Psoas muscle (tissue), 8 donors: Measurements from ENCODE around the gene GCHFR. TPM values are rescaled to one million over a fixed set of nuclear protein-coding genes. Genes with fewer than 3 reads are reported as not detected.
A peak's percentile ranks its signal among the peaks of the same experiment; 100 is the strongest.

Source experiments
- ATAC-seq, 4 donors: fragments of 200-7000 bp; cut with Tn5 transposase; one replicate each; pipeline ENCODE4 v1.9.1; 2020; ENCODE audit warnings: moderate library complexity in 3 of 4, mild to moderate bottlenecking in 2 of 4
- DNase-seq, 2 donors: peaks; one replicate each; pipeline ENCODE4 v3.0.0-alpha.2; 2020
- H3K27ac ChIP-seq: fragments of 200-600 bp; one replicate; pipeline ENCODE4 v1.8.0; 2022
- H3K27me3 ChIP-seq, 3 donors: fragments of 200-600 bp in 1 of 3; one replicate each; pipeline versions ENCODE4 v1.6.1 to v1.8.0; 2013 to 2022; ENCODE audit warnings: low read length in 2 of 3, mild to moderate bottlenecking in 2 of 3, moderate library complexity in 1 of 3; ENCODE audit not compliant: insufficient read depth in 3 of 3
- H3K36me3 ChIP-seq, 2 donors: fragments of 200-600 bp in 1 of 2; one replicate each; pipeline versions ENCODE4 v1.6.1 to v1.8.0; 2013 to 2022; ENCODE audit warnings: low read depth in 1 of 2, mild to moderate bottlenecking in 1 of 2, moderate library complexity in 1 of 2; ENCODE audit not compliant: insufficient read depth in 1 of 2
- H3K4me1 ChIP-seq: fragments of 200-600 bp; one replicate; pipeline ENCODE4 v1.8.0; 2022
- H3K4me3 ChIP-seq: fragments of 200-600 bp; one replicate; pipeline ENCODE4 v1.8.0; 2022; ENCODE audit warnings: mild to moderate bottlenecking
- H3K9me3 ChIP-seq: fragments of 200-600 bp; one replicate; pipeline ENCODE4 v1.8.0; 2022
- CTCF ChIP-seq: fragments of 200-600 bp; IDR thresholded peaks from one replicate; pipeline ENCODE4 v1.8.0; 2022; ENCODE audit warnings: antibody characterized with exemption
- WGBS, 3 donors: extraction: QIAGEN DNeasy Blood & Tissue Kit; methylation state at CpG; one replicate each; pipeline versions ENCODE4 v1.1.6 to v1.1.7; 2013; 5-methylcytosine and 5-hydroxymethylcytosine counted together
- intact Hi-C, 2 donors: fragments of 100-400 bp; cut with DNase I; formaldehyde crosslinking; loops; one replicate each; pipeline versions ENCODE4 v1.11.0 to v1.14.2; 2022
- polyA plus RNA-seq, 3 donors: library from polyadenylated mRNA; stranded (reverse); fragments of 200-250 nt; gene quantifications; one replicate each; pipeline ENCODE4 v1.2.3, GENCODE V29; 2013
- total RNA-seq, 4 donors: library from RNA; stranded (reverse); fragmentation: NEBNext Ultra II Directional in 2 of 4; extraction: Animal tissue kit (Norgen Biotek cat#: 25700) in 2 of 4; gene quantifications; one replicate each; pipeline versions ENCODE4 v1.2.1 to v1.2.4, GENCODE V29; 2021 to 2023
- donor health status: healthy with polysubstance abuse.
- donor health status: DM: no; HTN: no; CAD: no; lungs with moderate emphysema.
- donor health status: Bipolar disorder and iron deficiency.
- donor health status: healthy.
- donor health status: DM: yes; HTN: yes; CAD: no.
- donor health status: DM: no; HTN: no; CAD: no.
- donor health status: DM: no; HTN: no; CAD: no.
- donor health status: DM: yes; HTN: yes; CAD: no.

GCHFR gene
- total and polyA plus RNA-seq, 7 donors = 1.5 to 6.7 (median 4.3) TPM

DNA sequence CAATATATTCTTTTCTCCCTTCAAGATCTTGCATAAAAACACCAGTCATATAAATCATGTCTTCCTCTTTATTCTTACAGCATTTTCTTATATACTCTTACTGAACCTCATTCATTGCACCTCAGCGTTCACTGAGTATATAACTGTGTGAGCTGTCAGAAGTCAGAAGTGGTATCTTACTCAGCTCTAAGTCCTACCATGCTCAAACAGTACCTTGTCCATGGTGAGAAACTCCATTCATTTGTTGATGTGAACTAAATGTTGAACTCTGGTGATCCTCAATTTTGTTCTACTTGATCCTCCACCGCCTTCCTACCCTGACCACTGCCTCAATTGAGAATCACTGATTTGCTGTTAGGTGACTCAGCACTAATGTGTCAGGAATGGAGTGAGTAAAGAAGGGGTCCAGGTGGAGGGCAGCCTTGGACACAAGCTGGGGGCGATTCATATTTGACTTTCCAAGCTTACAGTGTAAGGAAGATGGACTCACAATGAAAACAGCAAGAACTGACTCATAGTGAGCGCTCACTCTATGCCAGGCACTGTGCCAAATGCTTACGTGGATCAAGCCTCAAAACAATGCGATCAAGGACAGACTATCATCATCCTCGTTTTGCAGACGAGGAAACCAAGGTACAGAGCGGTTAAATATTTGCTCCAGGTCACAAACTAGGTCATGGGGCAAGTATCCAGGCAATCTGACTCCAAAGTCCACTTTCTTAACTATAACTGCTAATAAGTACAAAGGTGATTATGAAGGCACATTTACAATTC, 29.5 kb downstream of the GCHFR start:
- no peak for TF ChIP-seq CTCF
- Histone ChIP-seq H3K4me1 (peaks cover 13% of the 10 kb centered on the region), H3K27me3 (no peaks in the 10 kb centered on the region), H3K9me3 (no peaks in the 10 kb centered on the region), H3K4me3 (no peak overlapping the region), H3K36me3 (peaks cover 0 to 8% of the 10 kb centered on the region in 2 donors), H3K27ac (no peak overlapping the region)
- WGBS, 3 donors = 70 to 75% (median 74%) methylated on average over 9 of the region's 9 CpGs
- ATAC-seq (peak in 3 of 4 donors; percentile 58 to 62 (median 59)), DNase-seq (peak; percentile 36 to 58)
- intact Hi-C loops = no loop called here

- no peak for TF ChIP-seq CTCF
- DNase-seq (no peak), ATAC-seq (no peak)
- intact Hi-C loops = no loop called here
- Histone ChIP-seq H3K4me1 (peaks cover 14% of the 10 kb centered on the region), H3K9me3 (no peaks in the 10 kb centered on the region), H3K27me3 (no peaks in the 10 kb centered on the region), H3K27ac (no peak overlapping the region), H3K4me3 (no peak overlapping the region), H3K36me3 (peaks cover 2 to 11% of the 10 kb centered on the region in 2 donors)
- 72 to 80% (median 76%) methylated on average over 2 of the region's 2 CpGs for WGBS, 3 donors
These were observed 32.2 kb downstream of the GCHFR start for GRCh38 chr15:40796041-40796440.

DNA sequence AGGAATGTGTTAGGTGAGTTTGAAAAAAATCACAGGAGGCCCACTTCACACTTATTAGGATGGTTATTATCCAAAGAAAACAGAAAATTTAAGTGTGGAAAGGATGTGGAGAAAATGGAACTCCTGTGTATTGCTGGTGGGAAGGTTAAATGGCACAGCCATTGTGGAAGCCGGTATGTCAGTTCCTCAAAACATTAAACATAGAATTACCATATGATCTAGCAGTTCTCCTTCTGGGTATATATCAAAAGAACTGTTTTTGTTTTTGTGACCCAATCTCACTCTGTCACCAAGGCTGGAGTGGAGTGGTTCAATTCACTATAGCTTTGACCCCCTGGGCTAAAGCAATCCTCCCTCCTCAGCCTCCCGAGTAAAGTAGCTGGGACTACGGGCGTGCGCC, 32.6 kb downstream of the GCHFR start:
- WGBS, 3 donors = 93 to 96% (median 96%) methylated on average over 5 of the region's 5 CpGs
- ATAC-seq = no peak
- Histone ChIP-seq H3K9me3 (no peaks in the 10 kb centered on the region), H3K27me3 (no peaks in the 10 kb centered on the region), H3K4me1 (peaks cover 14% of the 10 kb centered on the region), H3K4me3 (no peak overlapping the region), H3K27ac (peak overlapping the region; percentile 9), H3K36me3 (peaks cover 4 to 12% of the 10 kb centered on the region in 2 donors)
- no peak for TF ChIP-seq CTCF
- peak in 1 of 2 donors; percentile 3 for DNase-seq
- intact Hi-C loops = no loop called here

- peaks cover 6 to 9% of the 10 kb centered on the region in 2 donors for H3K36me3 ChIP-seq
- H3K4me1 ChIP-seq = peaks cover 19% of the 10 kb centered on the region
- H3K27ac ChIP-seq = no peak overlapping the region
- 77 to 83% (median 83%) methylated on average over 3 of the region's 3 CpGs for WGBS, 3 donors
- ATAC-seq (peak in 1 of 4 donors; percentile 44), DNase-seq (peak in 1 of 2 donors; percentile 4)
- no peaks in the 10 kb centered on the region for H3K9me3 ChIP-seq
- H3K4me3 ChIP-seq = no peak overlapping the region
- no peak for TF ChIP-seq CTCF
- intact Hi-C loops = no loop called here
- no peaks in the 10 kb centered on the region for H3K27me3 ChIP-seq
These were observed 35.7 kb downstream of the GCHFR start for GRCh38 chr15:40799523-40799922.
